B cell (primary cell): ENCODE results near the gene BST2.

Source experiments
- CTCF ChIP-seq: fragments of 200-600 bp; IDR thresholded peaks from one replicate; pipeline ENCODE4 v1.8.0; 2022; ENCODE audit warnings: antibody characterized with exemption, mild to moderate bottlenecking
- EZH2 ChIP-seq: IDR thresholded peaks from 2 replicates; pipeline ENCODE4 v1.6.1; 2012; ENCODE audit warnings: borderline replicate concordance, low read depth, mild to moderate bottlenecking, moderate library complexity, low read length; ENCODE audit not compliant: insufficient read depth, poor library complexity, severe bottlenecking

GRCh38 chr19:17391371-17392151, 13.9 kb downstream of the BST2 start:
- TF ChIP-seq CTCF (peak; percentile 26), EZH2 (no peak)
